GM23338 (cell line): ENCODE data around the gene CDKN1A. TPM values are rescaled to one million over a fixed set of nuclear protein-coding genes. Genes with fewer than 3 reads are reported as not detected.

ENCODE experiments used
- ATAC-seq: fragments of 200-7000 bp; cut with Tn5 transposase; 3 replicates; pipeline ENCODE4 v1.9.1; 2020
- DNase-seq: peaks from one replicate; pipeline ENCODE4 v3.0.0-alpha.2; 2015; ENCODE audit warnings: low spot score
- H2AFZ ChIP-seq: fragments of 200-600 bp; sonication (generic); 2 replicates; pipeline ENCODE4 v1.8.0; 2016; ENCODE audit warnings: antibody characterized with exemption, mild to moderate bottlenecking, moderate library complexity
- H3F3A ChIP-seq: fragments of 200-600 bp; sonication (generic); replicated peaks from 2 replicates; pipeline ENCODE4 v1.8.0; 2017; ENCODE audit warnings: antibody characterized with exemption, mixed run types, low read depth
- H3K27ac ChIP-seq: fragments of 200-600 bp; sonication (generic); 2 replicates; pipeline ENCODE4 v1.6.1; 2016; ENCODE audit warnings: low read depth
- H3K27me3 ChIP-seq: fragments of 200-600 bp; sonication (generic); 2 replicates; pipeline ENCODE4 v1.8.0; 2016; ENCODE audit warnings: mild to moderate bottlenecking, mixed run types, moderate library complexity; ENCODE audit not compliant: insufficient read depth
- H3K36me3 ChIP-seq: fragments of 200-600 bp; sonication (generic); 2 replicates; pipeline ENCODE4 v1.8.0; 2016; ENCODE audit warnings: mild to moderate bottlenecking; ENCODE audit not compliant: insufficient read depth
- H3K4me1 ChIP-seq: fragments of 200-600 bp; sonication (generic); 2 replicates; pipeline ENCODE4 v1.8.0; 2016; ENCODE audit warnings: mild to moderate bottlenecking, moderate library complexity; ENCODE audit not compliant: insufficient read depth
- H3K4me2 ChIP-seq: fragments of 200-600 bp; sonication (generic); 2 replicates; pipeline ENCODE4 v1.7.1; 2017; ENCODE audit warnings: mixed run types
- H3K4me3 ChIP-seq: fragments of 200-600 bp; sonication (generic); 2 replicates; pipeline ENCODE4 v1.6.1; 2016; ENCODE audit warnings: mixed run types
- H3K79me2 ChIP-seq: fragments of 200-600 bp; sonication (generic); replicated peaks from 2 replicates; pipeline ENCODE4 v1.8.0; 2017; ENCODE audit warnings: mild to moderate bottlenecking; ENCODE audit not compliant: insufficient read depth
- H3K9me2 ChIP-seq: fragments of 200-600 bp; sonication (generic); 2 replicates; pipeline ENCODE4 v1.8.0; 2017; ENCODE audit not compliant: insufficient read depth
- H4K20me1 ChIP-seq: fragments of 200-600 bp; sonication (generic); replicated peaks from 2 replicates; pipeline ENCODE4 v1.8.0; 2017; ENCODE audit warnings: mild to moderate bottlenecking; ENCODE audit not compliant: insufficient read depth
- H3K27ac Mint-ChIP-seq: 2 replicates; pipeline ENCODE4 v1.8.0; 2020; ENCODE audit warnings: inconsistent platforms, mild to moderate bottlenecking, moderate library complexity, mixed read lengths
- H3K27me3 Mint-ChIP-seq: 3 replicates; pipeline ENCODE4 v1.8.0; 2022; ENCODE audit warnings: low read depth, mild to moderate bottlenecking, moderate library complexity, mixed read lengths, inconsistent platforms; ENCODE audit not compliant: insufficient read depth, poor library complexity
- H3K36me3 Mint-ChIP-seq: 3 replicates; pipeline ENCODE4 v1.8.0; 2021; ENCODE audit warnings: low read depth, mild to moderate bottlenecking, inconsistent platforms, moderate library complexity, mixed read lengths
- H3K4me1 Mint-ChIP-seq: 3 replicates; pipeline ENCODE4 v1.8.0; 2020; ENCODE audit warnings: mild to moderate bottlenecking, inconsistent platforms, mixed read lengths
- H3K4me3 Mint-ChIP-seq: 3 replicates; pipeline ENCODE4 v1.8.0; 2021; ENCODE audit warnings: moderate library complexity, mild to moderate bottlenecking, inconsistent platforms, mixed read lengths
- H3K9me3 Mint-ChIP-seq: 3 replicates; pipeline ENCODE4 v1.8.0; 2020; ENCODE audit warnings: moderate library complexity, mild to moderate bottlenecking, inconsistent platforms, mixed read lengths
- CREB1 ChIP-seq: fragments of 250-450 bp; sonication (Bioruptor Pico); IDR thresholded peaks from 2 replicates; pipeline ENCODE4 v1.5.0; 2020; ENCODE audit warnings: low read depth, mild to moderate bottlenecking, moderate library complexity
- CTCF ChIP-seq, 2 experiments: fragments of 200-600 bp in 1 of 2; sonication (generic) in 1 of 2; conservative IDR thresholded peaks; 2 replicates each; pipeline versions ENCODE4 v1.5.1 to v1.6.1; 2016 to 2017; ENCODE audit warnings: antibody characterized with exemption in 2 of 2, low read depth in 2 of 2, mild to moderate bottlenecking in 2 of 2, moderate library complexity in 1 of 2
- ETS1 ChIP-seq: IDR thresholded peaks from 2 replicates; pipeline ENCODE4 v1.6.1; 2016; ENCODE audit warnings: antibody characterized with exemption
- EZH2 ChIP-seq: fragments of 200-600 bp; sonication (generic); IDR thresholded peaks from one replicate; pipeline ENCODE4 v1.8.0; 2017; ENCODE audit warnings: antibody characterized with exemption, mild to moderate bottlenecking, low read depth; ENCODE audit not compliant: unreplicated experiment
- EZH2phosphoT487 ChIP-seq: fragments of 200-600 bp; sonication (generic); IDR thresholded peaks from one replicate; pipeline ENCODE4 v1.8.1; 2018; ENCODE audit warnings: antibody characterized with exemption; ENCODE audit not compliant: unreplicated experiment
- JUNB ChIP-seq: IDR thresholded peaks from one replicate; pipeline ENCODE4 v1.6.1; 2016; ENCODE audit warnings: antibody characterized with exemption; ENCODE audit not compliant: unreplicated experiment
- NANOG ChIP-seq: IDR thresholded peaks from 2 replicates; pipeline ENCODE4 v1.6.1; 2016; ENCODE audit warnings: antibody characterized with exemption, borderline replicate concordance
- POLR2AphosphoS5 ChIP-seq: IDR thresholded peaks from 2 replicates; pipeline ENCODE4 v1.6.1; 2016; ENCODE audit warnings: antibody characterized with exemption, low read depth
- REST ChIP-seq: IDR thresholded peaks from one replicate; pipeline ENCODE4 v1.6.1; 2018; ENCODE audit warnings: antibody characterized with exemption; ENCODE audit not compliant: unreplicated experiment
- STAT1 ChIP-seq: IDR thresholded peaks from one replicate; pipeline ENCODE4 v1.6.1; 2016; ENCODE audit warnings: antibody characterized with exemption; ENCODE audit not compliant: unreplicated experiment
- ZNF114 ChIP-seq: fragments of 250-450 bp; sonication (Bioruptor Pico); IDR thresholded peaks from 2 replicates; pipeline ENCODE4 v1.5.0; 2020; ENCODE audit warnings: mild to moderate bottlenecking, moderate library complexity
- ZNF331 ChIP-seq: fragments of 250-450 bp; sonication (Bioruptor Pico); IDR thresholded peaks from 2 replicates; pipeline ENCODE4 v1.5.0; 2020; ENCODE audit warnings: low read depth, mild to moderate bottlenecking, moderate library complexity
- ZNF462 ChIP-seq: fragments of 250-450 bp; sonication (Bioruptor Pico); IDR thresholded peaks from 2 replicates; pipeline ENCODE4 v1.5.0; 2020; ENCODE audit warnings: mild to moderate bottlenecking, moderate library complexity
- polyA plus RNA-seq: library from polyadenylated mRNA; unstranded; fragments of >200 nt; fragmentation: Nextera tagmentation; extraction: Ambion mirVana; gene quantifications from 2 replicates; pipeline ENCODE4 v1.2.1, GENCODE V29; 2016
- total RNA-seq: library from RNA; depleted of rRNA; stranded (reverse); fragments of >200 nt; shearing (Covaris generic); gene quantifications from 2 replicates; pipeline ENCODE4 v1.2.3, GENCODE V29; 2014

Gene CDKN1A
- total and polyA plus RNA-seq, 2 experiments from 2014 or later = 31.5 to 45.6 TPM

- Histone ChIP-seq H3K79me2 (no peaks in the 10 kb centered on the region), H3K27ac (no peak overlapping the region), H4K20me1 (no peaks in the 10 kb centered on the region), H2AFZ (no peak overlapping the region), H3K36me3 (no peaks in the 10 kb centered on the region), H3K4me1 (peaks cover 9% of the 10 kb centered on the region; the same call in 1 of the 2 replicates), H3F3A (no peaks in the 10 kb centered on the region), H3K4me3 (no peak overlapping the region), H3K27me3 (no peaks in the 10 kb centered on the region), H3K4me2 (no peak overlapping the region), H3K9me2 (no peaks in the 10 kb centered on the region)
- Mint-ChIP-seq H3K9me3 (no peaks in the 10 kb centered on the region), H3K4me3 (no peak overlapping the region), H3K36me3 (no peaks in the 10 kb centered on the region; the same call in 2 of the 3 replicates), H3K27ac (no peak overlapping the region), H3K4me1 (peaks cover 8% of the 10 kb centered on the region), H3K27me3 (peaks cover 8% of the 10 kb centered on the region)
- no peak for DNase-seq
- no peak for TF ChIP-seq ZNF462
- TF ChIP-seq NANOG = no peak
- no peak for TF ChIP-seq CREB1
- no peak for TF ChIP-seq EZH2
- no peak for TF ChIP-seq STAT1
- no peak for TF ChIP-seq EZH2phosphoT487
- no peak for TF ChIP-seq ETS1
- TF ChIP-seq POLR2AphosphoS5 = no peak
- no peak for TF ChIP-seq ZNF331 (CRISPR knock-in tag)
- TF ChIP-seq JUNB = no peak
- no peak for TF ChIP-seq ZNF114
- no peak for TF ChIP-seq REST
- no peak for TF ChIP-seq CTCF (conservative IDR thresholded peaks at IDR 0.05; ENCODE audit: low read depth in 2 of 2)
- ATAC-seq = peak; percentile 62
These were observed 27.6 kb upstream of the CDKN1A start for GRCh38 chr6:36650848-36651478.
